ENCODE results near the gene ACKR2. TPM values are rescaled to one million over a fixed set of nuclear protein-coding genes. Genes with fewer than 3 reads are reported as not detected.

Gene ACKR2
- total RNA-seq, 4 donors from 2014 or later, result 2.7 to 6.5 (median 3.1) TPM

- intact Hi-C loops (cut with DNase I), result loop anchor here (5.0 kb wide), 1 partner anchor 62 kb away; no protein-coding TSS in a partner anchor
- H3K4me3 ChIP-seq, result no peak overlapping the region
- no peak for DNase-seq
- no peaks in the 10 kb centered on the region for H3K9me3 ChIP-seq
- peak overlapping the region; percentile 1 to 87 (median 79) for H3K27ac ChIP-seq
- peaks cover 0 to 69% (median 21%) of the 10 kb centered on the region in 3 donors for H3K4me1 ChIP-seq
- H3K36me3 ChIP-seq, result peaks cover 0 to 41% (median 0%) of the 10 kb centered on the region in 3 donors
- WGBS, 2 donors, result 75 to 77% methylated on average over 3 of the region's 3 CpGs
- TF ChIP-seq POLR2A (IDR thresholded peaks at IDR 0.05) (no peak), CTCF (IDR thresholded peaks at IDR 0.05) (no peak)
- H3K27me3 ChIP-seq, result no peaks in the 10 kb centered on the region
Measured at GRCh38 chr3:42780398-42780797, 28.8 kb upstream of the ACKR2 start.

- DNase-seq, result no peak
- Histone ChIP-seq H3K27me3 (no peaks in the 10 kb centered on the region), H3K36me3 (peaks cover 0 to 48% (median 0%) of the 10 kb centered on the region in 3 donors), H3K27ac (peak overlapping the region in 3 of 4 donors; percentile 78 to 87 (median 80)), H3K9me3 (no peaks in the 10 kb centered on the region), H3K4me1 (peaks cover 0 to 76% (median 21%) of the 10 kb centered on the region in 3 donors), H3K4me3 (no peak overlapping the region)
- WGBS, 2 donors, result 52 to 59% methylated on average over 9 to 11 of the region's 11 CpGs
- intact Hi-C loops (cut with DNase I), result loop anchor here (5.0 kb wide), 1 partner anchor 61 kb away; no protein-coding TSS in a partner anchor
- no peak for TF ChIP-seq POLR2A (IDR thresholded peaks at IDR 0.05)
- TF ChIP-seq CTCF (IDR thresholded peaks at IDR 0.05), result peak; percentile 73 to 84 (median 82)
Measured at GRCh38 chr3:42780892-42781700, 28.1 kb upstream of the ACKR2 start.

GRCh38 chr3:42786212-42786611 is 23.0 kb upstream of the ACKR2 start:
- Histone ChIP-seq H3K27me3 (no peaks in the 10 kb centered on the region), H3K4me3 (no peak overlapping the region), H3K9me3 (no peaks in the 10 kb centered on the region), H3K27ac (no peak overlapping the region), H3K36me3 (peaks cover 0 to 96% (median 0%) of the 10 kb centered on the region in 3 donors), H3K4me1 (peaks cover 0 to 48% (median 0%) of the 10 kb centered on the region in 3 donors)
- DNase-seq, result no peak
- intact Hi-C loops (cut with DNase I), result no loop called here
- no peak for TF ChIP-seq CTCF (IDR thresholded peaks at IDR 0.05)
- no peak for TF ChIP-seq POLR2A (IDR thresholded peaks at IDR 0.05)
- 77 to 78% methylated on average over 1 of the region's 1 CpG for WGBS, 2 donors

- H3K4me3 ChIP-seq, result no peak overlapping the region
- H3K27ac ChIP-seq, result no peak overlapping the region
- TF ChIP-seq POLR2A (IDR thresholded peaks at IDR 0.05) (no peak), CTCF (IDR thresholded peaks at IDR 0.05) (no peak)
Measured at GRCh38 chr3:42786631-42787030, 22.6 kb upstream of the ACKR2 start.

GRCh38 chr3:42790714-42791229 is 18.5 kb upstream of the ACKR2 start:
- no peaks in the 10 kb centered on the region for H3K9me3 ChIP-seq
- H3K36me3 ChIP-seq, result peaks cover 0 to 81% (median 3%) of the 10 kb centered on the region in 3 donors
- intact Hi-C loops (cut with DNase I), result no loop called here
- WGBS, 2 donors, result 56 to 63% methylated on average over 6 of the region's 6 CpGs
- no peak for DNase-seq
- peaks cover 0 to 29% (median 0%) of the 10 kb centered on the region in 3 donors for H3K4me1 ChIP-seq
- no peak overlapping the region for H3K27ac ChIP-seq
- TF ChIP-seq POLR2A (IDR thresholded peaks at IDR 0.05), result no peak
- TF ChIP-seq CTCF (IDR thresholded peaks at IDR 0.05), result no peak
- no peak overlapping the region for H3K4me3 ChIP-seq
- H3K27me3 ChIP-seq, result no peaks in the 10 kb centered on the region

More at GRCh38 chr3:42786631-42787030, 22.6 kb upstream of the ACKR2 start:
- peaks cover 0 to 45% (median 0%) of the 10 kb centered on the region in 3 donors for H3K4me1 ChIP-seq
- H3K27me3 ChIP-seq, result no peaks in the 10 kb centered on the region
- no peak for DNase-seq
- intact Hi-C loops (cut with DNase I), result no loop called here
- WGBS, 2 donors, result 97 to 100% methylated on average over 1 to 2 of the region's 2 CpGs
- no peaks in the 10 kb centered on the region for H3K9me3 ChIP-seq
- peaks cover 0 to 96% (median 0%) of the 10 kb centered on the region in 3 donors for H3K36me3 ChIP-seq
